ENCODE data around the gene OR2AJ1. TPM values are rescaled to one million over a fixed set of nuclear protein-coding genes. Genes with fewer than 3 reads are reported as not detected.

The OR2AJ1 gene
- total and polyA plus RNA-seq, 12 donors = not detected

GRCh38 chr1:247895976-247896375 is 28.7 kb upstream of the OR2AJ1 start:
- Histone ChIP-seq H3K4me1 (no peaks in the 10 kb centered on the region), H3K36me3 (no peaks in the 10 kb centered on the region), H3K27me3 (no peaks in the 10 kb centered on the region), H3K9me3 (peaks cover 0 to 15% (median 0%) of the 10 kb centered on the region in 11 donors), H3K27ac (no peak overlapping the region), H3K4me3 (no peak overlapping the region)
- WGBS, 2 donors = 87 to 90% methylated on average over 14 of the region's 14 CpGs
- DNase-seq = no peak
- ATAC-seq = peak in 1 of 8 donors; percentile 8
- intact Hi-C loops (cut with DNase I) = no loop called here
- TF ChIP-seq CTCF (IDR thresholded peaks at IDR 0.05) = no peak

GRCh38 chr1:247904122-247904521 is 20.6 kb upstream of the OR2AJ1 start:
- TF ChIP-seq CTCF (IDR thresholded peaks at IDR 0.05) = no peak
- 71 to 86% methylated on average over 6 of the region's 6 CpGs for WGBS, 2 donors
- Histone ChIP-seq H3K4me1 (no peaks in the 10 kb centered on the region), H3K9me3 (peaks cover 0 to 5% (median 0%) of the 10 kb centered on the region in 11 donors), H3K27me3 (no peaks in the 10 kb centered on the region), H3K36me3 (no peaks in the 10 kb centered on the region), H3K4me3 (no peak overlapping the region), H3K27ac (no peak overlapping the region)
- ATAC-seq (no peak), DNase-seq (no peak)
- intact Hi-C loops (cut with DNase I) = no loop called here

- no peak for ATAC-seq
- H3K27me3 ChIP-seq = no peaks in the 10 kb centered on the region
Observed at GRCh38 chr1:247905181-247905580, 19.5 kb upstream of the OR2AJ1 start.

GRCh38 chr1:247905910-247906503 is 18.7 kb upstream of the OR2AJ1 start:
- H3K27me3 ChIP-seq = no peaks in the 10 kb centered on the region
- no peaks in the 10 kb centered on the region for H3K4me1 ChIP-seq
- peak overlapping the region in 5 of 10 donors; percentile 27 to 46 (median 35) for H3K4me3 ChIP-seq
- no peak for ATAC-seq
- peaks cover 0 to 4% (median 0%) of the 10 kb centered on the region in 11 donors for H3K9me3 ChIP-seq
- no peak overlapping the region for H3K27ac ChIP-seq
- H3K36me3 ChIP-seq = no peaks in the 10 kb centered on the region
- 69 to 80% methylated on average over 9 of the region's 9 CpGs for WGBS, 2 donors
- intact Hi-C loops (cut with DNase I) = no loop called here
- TF ChIP-seq CTCF (IDR thresholded peaks at IDR 0.05) = no peak
- no peak for DNase-seq

More at GRCh38 chr1:247905181-247905580, 19.5 kb upstream of the OR2AJ1 start:
- WGBS, 2 donors = 89% methylated on average over 13 of the region's 13 CpGs
- DNase-seq = no peak
- Histone ChIP-seq H3K4me3 (no peak overlapping the region), H3K4me1 (no peaks in the 10 kb centered on the region), H3K9me3 (peaks cover 0 to 4% (median 0%) of the 10 kb centered on the region in 11 donors), H3K27ac (no peak overlapping the region), H3K36me3 (no peaks in the 10 kb centered on the region)
- intact Hi-C loops (cut with DNase I) = no loop called here
- TF ChIP-seq CTCF (IDR thresholded peaks at IDR 0.05) = no peak
